Mucosa of rectum (tissue), 2 donors: ENCODE data around the gene CES2.

Experiments
- H3K27ac ChIP-seq, 2 donors: one replicate each; pipeline ENCODE4 v1.7.0; 2013; ENCODE audit warnings: inconsistent platforms in 2 of 2, low read depth in 2 of 2, low read length in 2 of 2
- H3K27me3 ChIP-seq, 2 donors: one replicate each; pipeline ENCODE4 v1.7.0; 2013; ENCODE audit warnings: low read length in 2 of 2; ENCODE audit not compliant: control insufficient read depth in 2 of 2, insufficient read depth in 2 of 2
- H3K36me3 ChIP-seq, 2 donors: one replicate each; pipeline ENCODE4 v1.7.0; 2013; ENCODE audit warnings: low read length in 2 of 2; ENCODE audit not compliant: control insufficient read depth in 2 of 2, insufficient read depth in 2 of 2
- H3K4me1 ChIP-seq, 2 donors: one replicate each; pipeline ENCODE4 v1.7.0; 2013; ENCODE audit warnings: low read length in 2 of 2, mild to moderate bottlenecking in 1 of 2; ENCODE audit not compliant: control insufficient read depth in 2 of 2, insufficient read depth in 2 of 2
- H3K4me3 ChIP-seq, 2 donors: one replicate each; pipeline ENCODE4 v1.7.0; 2013; ENCODE audit warnings: low read length in 2 of 2
- H3K9ac ChIP-seq, 2 donors: one replicate each; pipeline ENCODE4 v1.7.0; 2013; ENCODE audit warnings: low read length in 2 of 2, low read depth in 1 of 2, mild to moderate bottlenecking in 1 of 2
- H3K9me3 ChIP-seq, 2 donors: one replicate each; pipeline ENCODE4 v1.7.0; 2013; ENCODE audit warnings: low read length in 2 of 2; ENCODE audit not compliant: control insufficient read depth in 2 of 2
- donor health status: healthy.
- donor health status: Normal muscosa, but diverticular disease.

CES2 gene

DNA sequence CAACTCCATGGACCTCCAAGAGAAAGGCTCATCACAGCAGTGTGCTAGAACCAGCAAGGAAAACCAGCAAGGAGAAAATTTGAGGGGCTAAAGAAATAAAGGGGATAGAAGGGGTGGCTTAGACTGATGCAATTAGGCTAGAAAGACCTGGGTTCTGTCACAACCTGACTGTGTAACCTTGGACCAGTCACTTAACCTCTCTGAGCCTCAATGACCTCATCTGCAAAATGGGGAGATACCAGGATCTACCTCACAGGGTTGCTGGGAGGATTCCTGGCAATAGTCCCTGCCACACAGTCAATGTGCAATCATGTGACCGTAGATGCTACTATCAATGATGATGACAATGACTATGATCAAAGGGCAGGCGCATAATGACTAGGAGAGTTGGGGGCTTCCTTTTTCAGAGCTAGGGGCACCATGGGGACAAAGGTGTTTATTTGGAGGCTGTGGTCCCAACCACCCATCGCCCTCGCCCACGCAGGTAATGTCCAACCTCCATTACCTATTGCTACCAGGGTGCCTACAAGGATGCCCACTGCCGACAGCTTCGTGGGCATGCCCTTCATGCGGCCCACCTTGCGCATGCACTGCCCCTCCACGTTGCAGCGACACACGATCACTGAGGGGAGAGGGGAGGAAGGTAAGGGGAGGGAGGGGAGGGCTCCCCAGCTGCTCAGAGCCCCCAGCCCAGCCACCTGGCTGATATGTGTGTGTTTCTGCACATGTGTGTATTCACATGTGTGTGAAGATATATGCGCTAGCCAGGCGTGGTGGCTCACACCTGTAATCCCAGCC lies 26.4 kb upstream of the CES2 start:
- Histone ChIP-seq H3K4me3 (no peak overlapping the region), H3K9me3 (no peaks in the 10 kb centered on the region), H3K27ac (no peak overlapping the region), H3K9ac (no peak overlapping the region), H3K27me3 (no peaks in the 10 kb centered on the region), H3K36me3 (no peaks in the 10 kb centered on the region), H3K4me1 (peaks cover 8 to 12% of the 10 kb centered on the region in 2 donors)

DNA sequence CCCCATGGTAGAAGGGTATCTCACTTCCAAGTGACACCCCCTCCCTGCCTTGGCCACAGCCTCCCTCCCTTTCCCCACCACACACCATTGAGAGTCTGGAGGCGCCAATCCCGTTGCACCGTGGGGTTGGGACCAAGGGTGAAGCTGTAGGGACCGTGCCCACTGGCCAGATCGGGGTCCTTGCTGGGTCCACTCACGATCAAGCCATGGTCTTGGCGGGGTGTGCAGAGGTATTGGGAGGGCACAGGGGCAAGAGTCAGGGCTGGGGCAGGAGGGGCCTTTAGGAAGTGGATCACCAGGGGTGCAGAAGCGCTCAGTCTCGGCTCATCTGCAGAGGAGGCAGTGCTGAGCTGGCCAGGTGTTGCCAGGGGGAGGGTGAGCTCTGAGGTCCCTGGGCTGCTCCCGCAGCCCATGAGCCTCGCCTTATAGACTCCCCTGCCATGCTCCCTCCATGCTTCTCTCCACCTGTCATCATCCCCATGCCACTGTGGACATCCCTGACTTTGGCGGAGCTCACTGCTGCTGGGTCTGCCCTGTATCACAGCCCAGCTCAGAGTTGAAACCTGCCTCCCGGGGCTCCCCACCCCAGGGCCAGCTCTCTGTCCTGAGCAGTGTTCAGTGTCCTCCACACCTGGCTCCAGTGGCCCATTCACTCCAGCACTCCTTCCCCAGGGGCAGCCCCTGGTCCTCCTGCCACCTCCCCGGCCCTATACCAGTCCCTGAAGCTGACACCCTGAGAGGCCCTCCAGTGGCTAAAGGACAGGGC lies 25.0 kb upstream of the CES2 start:
- Histone ChIP-seq H3K27me3 (no peaks in the 10 kb centered on the region), H3K4me1 (peaks cover 3 to 7% of the 10 kb centered on the region in 2 donors), H3K4me3 (no peak overlapping the region), H3K9me3 (no peaks in the 10 kb centered on the region), H3K9ac (no peak overlapping the region), H3K36me3 (no peaks in the 10 kb centered on the region), H3K27ac (no peak overlapping the region)

DNA sequence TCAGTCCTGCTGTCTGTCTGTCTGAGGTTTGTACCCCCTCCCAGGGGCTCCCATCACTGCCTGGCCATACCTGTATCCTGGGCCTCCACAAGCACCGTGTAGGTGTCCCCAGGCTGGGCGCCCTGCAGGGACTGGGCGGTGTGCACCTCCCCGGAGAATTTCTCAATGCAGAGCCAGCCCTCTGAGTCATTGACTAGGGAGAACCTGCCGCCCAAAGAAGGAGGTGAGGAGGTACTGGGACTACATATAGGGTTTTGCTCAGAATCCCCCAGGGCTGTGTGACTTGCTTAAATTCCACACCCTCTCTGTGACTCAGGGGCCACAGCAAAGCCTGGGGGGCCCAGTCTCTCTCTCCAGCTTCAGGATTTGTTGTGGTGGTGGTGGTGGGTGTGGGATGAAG lies 24.2 kb upstream of the CES2 start:
- Histone ChIP-seq H3K27ac (no peak overlapping the region), H3K4me1 (no peaks in the 10 kb centered on the region), H3K4me3 (no peak overlapping the region), H3K9me3 (no peaks in the 10 kb centered on the region), H3K27me3 (no peaks in the 10 kb centered on the region), H3K36me3 (no peaks in the 10 kb centered on the region), H3K9ac (no peak overlapping the region)

DNA sequence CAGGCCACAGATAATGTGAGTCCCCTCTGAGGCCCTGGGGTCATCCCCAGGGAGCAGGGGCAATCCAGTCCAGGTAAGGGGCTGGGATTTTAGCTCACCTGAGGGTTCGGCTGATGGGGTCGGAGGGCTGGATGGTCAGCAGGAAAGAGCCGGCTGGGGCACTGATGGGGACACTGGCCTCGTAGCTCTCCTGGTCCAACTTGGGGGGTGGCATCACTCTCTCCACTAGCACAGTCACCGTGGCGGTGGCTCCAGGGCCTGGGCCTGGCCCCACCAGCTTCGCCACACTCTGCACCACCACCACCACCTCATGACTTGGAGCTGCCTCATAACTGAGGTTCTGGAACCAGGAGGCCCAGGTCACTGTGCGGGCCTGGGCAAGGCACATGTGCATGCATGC lies 23.5 kb upstream of the CES2 start:
- H3K27ac ChIP-seq = no peak overlapping the region

DNA sequence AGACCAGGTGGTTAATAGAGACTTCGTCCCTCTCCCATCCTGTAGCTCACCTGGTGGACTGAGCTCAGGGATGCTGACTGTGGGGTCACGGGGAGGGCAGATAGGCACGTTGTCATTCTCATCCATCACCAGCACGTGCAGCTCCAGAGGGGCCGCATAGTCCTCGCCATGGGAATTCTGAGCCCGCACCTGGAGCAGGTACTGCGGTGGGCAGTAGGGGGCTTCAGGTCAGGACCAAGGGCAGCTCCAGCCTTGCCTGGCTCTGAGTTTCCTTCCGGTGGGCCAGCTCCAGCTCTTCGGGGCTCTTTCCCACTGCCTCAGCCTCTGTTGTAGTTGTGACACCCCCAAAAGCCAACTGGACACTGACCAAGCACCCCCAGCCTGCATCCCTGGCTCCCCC lies 22.2 kb upstream of the CES2 start:
- H3K4me3 ChIP-seq = no peak overlapping the region
- no peaks in the 10 kb centered on the region for H3K36me3 ChIP-seq
- H3K9ac ChIP-seq = no peak overlapping the region
- no peaks in the 10 kb centered on the region for H3K9me3 ChIP-seq
- H3K27ac ChIP-seq = no peak overlapping the region
- no peaks in the 10 kb centered on the region for H3K4me1 ChIP-seq
- no peaks in the 10 kb centered on the region for H3K27me3 ChIP-seq

More for the DNA sequence above, 23.5 kb upstream of the CES2 start:
- no peak overlapping the region for H3K9ac ChIP-seq
- H3K4me1 ChIP-seq = no peaks in the 10 kb centered on the region
- no peak overlapping the region for H3K4me3 ChIP-seq
- H3K9me3 ChIP-seq = no peaks in the 10 kb centered on the region
- H3K27me3 ChIP-seq = no peaks in the 10 kb centered on the region
- H3K36me3 ChIP-seq = no peaks in the 10 kb centered on the region

DNA sequence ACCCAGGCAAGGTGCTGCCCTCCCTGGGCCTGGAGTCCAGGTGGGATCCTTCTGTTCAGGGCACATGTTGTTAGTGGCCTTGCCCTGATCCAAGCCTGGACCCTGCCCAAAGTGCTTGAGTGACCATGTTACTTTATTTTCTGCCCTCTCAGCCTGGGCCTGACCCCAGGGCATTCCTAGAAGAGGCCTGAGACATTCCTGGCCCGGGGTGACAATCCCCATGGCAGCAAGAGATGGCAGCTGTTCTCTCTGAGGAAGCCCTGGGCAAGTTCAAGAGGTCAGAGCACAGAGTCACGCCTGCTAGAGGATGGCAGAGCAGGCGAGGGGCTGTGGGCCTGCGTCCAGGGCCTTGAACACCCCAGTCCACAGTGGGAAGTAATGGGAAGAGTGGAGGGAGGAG lies 21.6 kb upstream of the CES2 start:
- Histone ChIP-seq H3K9ac (no peak overlapping the region), H3K27ac (no peak overlapping the region), H3K36me3 (no peaks in the 10 kb centered on the region), H3K9me3 (no peaks in the 10 kb centered on the region), H3K4me3 (no peak overlapping the region), H3K27me3 (no peaks in the 10 kb centered on the region), H3K4me1 (no peaks in the 10 kb centered on the region)

DNA sequence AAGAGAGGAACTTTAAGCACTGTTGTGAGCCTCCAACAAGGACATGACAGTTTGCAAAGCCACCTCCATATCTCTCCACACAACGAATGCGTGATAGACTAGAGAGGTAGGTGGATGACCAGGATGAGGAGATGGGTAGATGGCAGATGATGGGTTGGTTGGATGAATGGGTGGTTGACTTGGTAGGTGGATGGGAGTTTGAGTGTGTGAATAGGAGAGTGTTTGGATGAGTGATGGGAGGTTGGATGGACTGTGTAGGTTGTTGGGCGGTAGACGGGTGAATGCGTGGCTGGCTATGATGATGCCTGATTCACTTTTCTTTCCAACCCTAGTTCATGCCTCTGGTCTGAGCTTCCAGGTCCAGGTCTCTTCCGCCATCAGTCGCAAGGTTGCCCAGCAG lies 20.8 kb upstream of the CES2 start:
- Histone ChIP-seq H3K27ac (no peak overlapping the region), H3K36me3 (no peaks in the 10 kb centered on the region), H3K4me1 (peaks cover 0 to 2% of the 10 kb centered on the region in 2 donors), H3K9me3 (no peaks in the 10 kb centered on the region), H3K4me3 (no peak overlapping the region), H3K27me3 (no peaks in the 10 kb centered on the region), H3K9ac (no peak overlapping the region)

DNA sequence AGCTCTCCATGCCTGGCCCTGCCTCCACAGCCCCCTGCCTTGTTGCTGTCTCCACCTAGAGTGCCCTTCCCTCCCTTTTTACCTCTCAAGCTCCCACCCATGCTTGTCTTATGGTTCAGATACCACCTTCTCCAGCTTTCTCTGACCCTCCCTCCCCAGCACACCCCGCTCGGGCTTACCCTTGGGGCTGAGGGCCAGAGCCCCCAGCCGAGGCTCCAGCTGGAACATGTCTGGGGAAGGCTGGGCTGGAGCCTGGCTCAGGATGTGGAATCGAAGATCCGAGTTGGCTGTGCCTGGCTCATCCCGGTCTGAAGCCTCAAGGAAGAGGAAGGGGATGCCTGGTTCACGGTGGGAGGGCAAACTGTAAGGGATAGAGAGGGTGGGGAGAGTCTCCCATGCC lies 20.3 kb upstream of the CES2 start:
- H3K4me1 ChIP-seq = peaks cover 0 to 2% of the 10 kb centered on the region in 2 donors
- H3K27ac ChIP-seq = no peak overlapping the region
- H3K27me3 ChIP-seq = no peaks in the 10 kb centered on the region
- H3K4me3 ChIP-seq = no peak overlapping the region
- H3K9me3 ChIP-seq = no peaks in the 10 kb centered on the region
- no peaks in the 10 kb centered on the region for H3K36me3 ChIP-seq
- H3K9ac ChIP-seq = no peak overlapping the region

DNA sequence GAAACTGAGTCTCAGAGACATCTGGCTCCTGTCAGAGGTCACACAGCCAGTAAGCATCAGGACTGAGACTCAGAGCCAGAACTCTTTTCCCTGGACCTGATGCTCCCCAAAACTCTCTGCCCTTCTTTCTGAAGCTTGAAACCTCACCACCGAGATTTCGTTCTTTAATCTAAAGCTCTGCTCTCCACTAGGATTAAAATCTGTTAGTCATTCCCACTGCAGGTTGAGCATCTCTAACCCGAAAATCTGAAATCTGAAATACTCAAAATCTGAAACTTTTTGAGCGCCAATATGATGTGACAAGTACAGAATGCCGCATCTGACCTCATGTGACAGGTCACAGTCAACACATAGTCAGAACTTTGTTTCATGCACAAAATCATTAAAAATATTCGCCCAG lies 18.8 kb upstream of the CES2 start:
- H3K36me3 ChIP-seq = no peaks in the 10 kb centered on the region
- H3K4me3 ChIP-seq = no peak overlapping the region
- no peaks in the 10 kb centered on the region for H3K27me3 ChIP-seq
- H3K27ac ChIP-seq = no peak overlapping the region
- no peak overlapping the region for H3K9ac ChIP-seq
- H3K4me1 ChIP-seq = peaks cover 0 to 2% of the 10 kb centered on the region in 2 donors
- no peaks in the 10 kb centered on the region for H3K9me3 ChIP-seq

DNA sequence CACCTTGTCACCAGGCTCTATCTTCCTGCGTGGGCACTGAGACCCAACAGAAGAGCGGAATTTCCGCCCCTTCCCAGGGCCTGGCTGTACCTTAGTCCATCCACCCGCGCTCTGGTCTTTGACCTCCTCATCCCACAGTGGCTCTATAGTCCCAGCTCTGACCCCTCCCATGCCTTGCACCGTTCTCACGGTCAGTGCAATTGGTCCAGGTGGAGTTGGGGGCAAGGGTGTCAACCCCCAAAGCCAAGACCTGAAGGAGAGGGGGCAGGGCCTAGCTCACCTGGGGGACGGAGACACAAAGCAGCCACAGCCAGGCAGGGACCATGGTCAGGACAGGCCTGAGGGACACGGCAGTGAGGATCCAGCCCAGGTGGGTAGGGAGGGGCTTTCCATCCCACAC lies 17.6 kb upstream of the CES2 start:
- H3K9me3 ChIP-seq = no peaks in the 10 kb centered on the region
- H3K27ac ChIP-seq = no peak overlapping the region
- H3K27me3 ChIP-seq = no peaks in the 10 kb centered on the region
- no peak overlapping the region for H3K9ac ChIP-seq
- H3K4me1 ChIP-seq = peaks cover 2 to 6% of the 10 kb centered on the region in 2 donors
- no peaks in the 10 kb centered on the region for H3K36me3 ChIP-seq
- no peak overlapping the region for H3K4me3 ChIP-seq
